HG03354 (cell line): ENCODE measurements around the gene EGLN3.
"Not testable (repeated sequence)": the region's sequence is repeated elsewhere in the genome, so short reads cannot be mapped to it uniquely, and the experiment has no call there.

Source experiments
- ATAC-seq: cut with Tn5 transposase; IDR thresholded peaks from one replicate; pipeline ENCODE4 v1.9.1; 2021; ENCODE audit warnings: mild to moderate bottlenecking; ENCODE audit not compliant: unreplicated experiment, poor library complexity, severe bottlenecking

Gene EGLN3

DNA sequence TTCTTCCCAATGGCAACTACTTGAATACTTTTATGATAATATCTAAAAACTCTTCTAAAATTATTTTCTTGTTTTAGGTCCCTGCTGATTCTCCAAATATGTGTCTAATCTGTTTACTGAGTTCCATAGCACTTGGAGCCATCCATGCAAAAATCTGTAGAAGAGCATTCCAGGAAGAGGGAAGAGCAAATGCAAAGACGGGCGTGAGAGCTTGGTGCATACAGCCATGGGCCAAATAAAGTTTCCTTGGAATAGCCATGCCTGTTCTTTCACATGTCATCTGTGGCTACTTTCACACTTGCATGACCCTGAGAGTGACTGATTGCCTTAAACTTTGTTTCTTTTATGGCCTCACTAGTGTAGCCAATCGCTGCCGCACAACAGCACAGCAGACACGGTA, 13.0 kb upstream of the EGLN3 start:
- no peak for ATAC-seq

DNA sequence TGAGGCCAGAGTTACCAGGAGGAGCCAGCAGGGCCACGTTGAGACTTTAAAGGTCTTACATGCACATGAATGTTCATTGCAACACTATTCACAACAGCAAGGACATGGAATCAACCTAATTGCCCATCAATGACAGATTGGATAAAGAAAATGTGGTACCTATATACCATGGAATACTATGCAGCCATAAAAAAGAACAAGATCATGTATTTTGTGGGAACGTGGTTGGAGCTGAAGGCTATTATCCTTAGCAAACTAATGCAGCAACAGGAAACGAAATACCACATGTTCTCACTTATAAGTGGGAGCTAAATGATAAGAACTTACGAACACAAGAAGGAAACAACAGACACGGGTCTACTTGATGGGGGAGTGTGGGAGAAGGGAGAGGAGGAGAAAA, 11.6 kb upstream of the EGLN3 start:
- ATAC-seq, result not testable (repeated sequence)

DNA sequence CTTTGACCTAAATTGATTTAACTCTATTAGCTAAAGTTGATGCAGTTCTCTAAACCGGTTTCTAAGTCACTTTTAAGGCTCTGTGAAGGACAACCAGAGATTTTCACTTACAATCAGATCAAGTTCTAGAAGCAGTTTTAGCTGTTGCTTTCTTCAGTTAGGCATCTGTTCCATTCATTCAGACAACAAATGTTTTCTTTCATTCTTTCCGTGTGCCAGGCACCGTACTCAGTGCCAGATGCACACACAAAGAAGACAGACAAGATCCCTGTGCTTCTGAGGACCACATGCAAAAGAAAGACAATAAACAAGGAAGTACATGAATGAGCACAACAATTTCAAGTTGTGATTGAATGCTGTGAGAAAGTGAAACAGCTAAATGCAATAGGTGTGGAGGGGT, 11.1 kb upstream of the EGLN3 start:
- no peak for ATAC-seq

DNA sequence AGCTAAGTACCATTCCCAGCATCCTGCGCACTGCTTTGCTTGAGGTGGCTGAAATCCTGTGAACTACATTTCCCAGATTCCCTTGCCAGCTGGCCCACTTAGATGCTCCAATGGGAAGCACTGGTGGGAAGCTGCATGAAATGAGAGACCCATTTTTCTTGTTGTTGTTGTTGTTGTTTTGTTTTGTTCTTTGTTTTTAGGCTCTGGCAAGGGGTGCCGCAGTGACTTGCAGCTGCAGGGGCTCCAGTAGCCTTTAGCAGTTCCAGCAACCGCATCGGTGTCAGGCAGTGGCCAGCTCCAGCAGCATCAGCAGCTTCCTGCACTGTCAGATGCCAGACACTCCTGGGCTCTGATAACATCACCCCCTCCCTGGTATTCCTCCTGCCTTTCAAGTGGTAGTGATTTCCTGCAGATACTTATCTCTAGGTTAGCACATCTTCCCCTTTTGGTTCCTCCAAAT, 8.8 kb upstream of the EGLN3 start:
- no peak for ATAC-seq

DNA sequence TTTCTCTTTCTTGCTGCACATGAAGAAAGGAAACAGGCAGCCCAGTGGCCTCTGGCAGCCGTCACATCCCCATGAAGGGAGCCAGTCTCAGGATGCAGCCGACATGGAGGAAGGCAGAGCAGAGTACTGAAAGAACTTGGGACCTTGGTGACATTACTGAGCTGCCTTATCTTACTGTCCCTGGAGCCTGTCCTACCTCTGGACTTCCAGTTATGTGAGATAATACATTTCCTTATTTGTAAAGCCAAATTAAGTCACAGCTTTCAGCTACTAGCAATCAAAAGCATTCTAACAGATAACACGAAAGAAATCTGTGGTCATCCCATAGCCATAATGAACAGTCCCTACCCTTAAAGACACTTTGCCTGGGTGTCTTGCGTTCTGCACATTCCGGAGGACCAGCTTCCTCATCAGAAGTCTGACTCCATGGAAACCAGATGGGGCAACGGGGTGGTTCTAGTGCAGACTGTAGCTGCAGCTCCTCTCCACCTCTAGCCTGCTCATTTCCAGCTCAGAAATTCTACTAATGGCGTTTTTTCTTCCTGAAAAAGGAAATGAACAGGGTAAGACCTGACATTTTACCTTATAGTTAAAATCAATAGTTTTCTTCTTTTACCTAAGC, 7.8 kb upstream of the EGLN3 start:
- ATAC-seq, result no peak

DNA sequence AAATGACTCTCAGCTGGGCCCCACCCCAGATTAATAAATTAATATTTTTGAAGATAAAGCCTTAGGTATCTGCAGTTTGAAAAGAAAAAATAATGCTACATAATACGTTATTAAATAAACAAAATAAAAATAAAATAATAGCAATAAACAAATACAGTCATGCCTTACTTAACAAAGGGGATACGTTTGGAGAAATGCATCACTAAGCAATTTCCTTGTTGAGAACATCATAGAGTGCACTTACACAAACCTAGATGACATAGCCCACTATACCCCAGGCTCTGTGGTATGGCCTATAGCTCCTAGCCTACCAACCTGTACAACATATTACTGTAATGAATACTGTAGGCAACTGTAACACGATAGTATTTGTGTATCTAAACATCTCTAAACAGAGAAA, 7.1 kb upstream of the EGLN3 start:
- no peak for ATAC-seq

DNA sequence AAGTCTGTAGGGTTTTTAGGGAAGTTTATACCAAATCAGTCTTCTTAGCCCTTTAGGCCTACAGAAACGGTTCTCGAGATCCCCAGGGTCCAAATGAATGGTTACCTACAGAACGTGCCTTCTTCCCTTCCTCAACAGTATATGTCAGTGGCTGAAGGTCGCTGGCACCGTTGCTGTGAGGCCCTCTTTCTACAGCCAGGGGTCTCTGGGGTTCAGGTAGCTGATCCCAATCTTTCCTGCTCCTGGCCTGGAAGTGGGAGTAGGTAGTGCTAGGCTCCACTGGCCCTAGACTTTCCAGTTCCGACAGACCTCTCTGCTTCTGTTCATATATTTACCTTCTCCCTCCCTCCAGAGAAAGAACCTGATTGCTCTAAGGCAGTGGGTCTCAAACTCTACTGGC, 6.4 kb upstream of the EGLN3 start:
- ATAC-seq, result no peak

DNA sequence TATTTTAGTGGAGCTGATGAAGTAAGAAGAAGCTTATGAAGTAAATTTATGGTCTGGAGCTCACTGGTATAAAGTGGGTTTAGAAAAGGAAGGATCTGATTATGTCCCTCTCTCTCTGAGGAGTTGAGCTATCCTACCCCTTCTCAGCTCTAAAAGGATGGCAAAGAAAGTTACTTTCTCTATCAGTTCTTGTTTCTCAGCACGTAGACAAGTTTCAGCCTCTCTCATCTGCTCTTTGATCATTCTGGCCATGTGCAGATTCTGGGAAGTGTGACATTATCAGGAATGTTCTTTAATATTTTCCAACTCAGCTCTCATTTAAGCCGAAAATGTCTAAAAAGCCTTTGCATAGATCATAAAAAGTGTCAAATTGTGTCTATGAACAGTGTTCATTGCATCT, 5.8 kb upstream of the EGLN3 start:
- ATAC-seq, result no peak

DNA sequence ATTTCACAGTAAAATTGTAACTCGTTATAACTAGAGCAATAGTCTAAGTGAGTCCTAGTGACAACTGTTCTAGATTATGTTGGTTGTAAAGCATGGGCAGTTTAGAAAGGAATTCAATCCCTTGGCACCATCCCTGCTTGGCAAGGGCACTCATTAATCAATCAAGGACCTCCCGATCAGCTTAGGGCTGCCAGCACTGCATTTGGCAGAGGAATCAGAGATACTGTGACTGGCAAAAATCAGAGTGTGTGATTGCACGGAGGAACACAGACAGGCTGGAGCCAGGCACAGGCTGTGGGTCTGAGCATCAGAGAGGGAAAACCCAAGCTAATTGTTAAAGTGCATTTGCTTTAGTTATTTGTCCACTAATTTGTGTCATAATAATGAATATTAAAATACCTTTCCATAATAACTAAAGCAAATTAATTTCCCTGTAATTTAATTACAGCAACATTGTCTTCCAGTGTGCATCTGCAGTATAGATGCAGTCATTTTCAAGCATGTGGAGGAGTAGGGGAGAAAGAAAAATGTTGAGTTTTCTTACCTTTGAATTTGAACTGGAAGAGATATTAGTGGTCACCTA, 3.2 kb upstream of the EGLN3 start:
- no peak for ATAC-seq

DNA sequence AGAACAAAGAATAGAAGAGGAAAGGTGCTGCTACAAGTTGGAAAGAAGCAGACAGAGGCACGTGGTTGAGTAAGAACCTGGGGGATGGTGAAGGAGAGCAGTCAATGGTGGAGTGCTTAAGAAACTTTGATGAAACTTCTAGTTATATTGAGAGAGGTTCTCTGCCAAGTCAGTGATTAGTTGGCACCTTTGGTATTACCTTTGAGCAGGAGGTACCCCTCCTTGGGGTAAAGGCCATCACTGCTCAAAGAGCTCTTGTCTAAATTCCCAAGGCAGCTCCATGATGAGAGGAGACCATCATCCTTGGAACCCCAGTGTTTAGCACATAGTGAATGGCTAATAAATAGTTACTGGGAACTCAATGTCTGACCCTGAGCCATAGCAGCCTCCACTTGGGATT, 1.7 kb upstream of the EGLN3 start:
- no peak for ATAC-seq

DNA sequence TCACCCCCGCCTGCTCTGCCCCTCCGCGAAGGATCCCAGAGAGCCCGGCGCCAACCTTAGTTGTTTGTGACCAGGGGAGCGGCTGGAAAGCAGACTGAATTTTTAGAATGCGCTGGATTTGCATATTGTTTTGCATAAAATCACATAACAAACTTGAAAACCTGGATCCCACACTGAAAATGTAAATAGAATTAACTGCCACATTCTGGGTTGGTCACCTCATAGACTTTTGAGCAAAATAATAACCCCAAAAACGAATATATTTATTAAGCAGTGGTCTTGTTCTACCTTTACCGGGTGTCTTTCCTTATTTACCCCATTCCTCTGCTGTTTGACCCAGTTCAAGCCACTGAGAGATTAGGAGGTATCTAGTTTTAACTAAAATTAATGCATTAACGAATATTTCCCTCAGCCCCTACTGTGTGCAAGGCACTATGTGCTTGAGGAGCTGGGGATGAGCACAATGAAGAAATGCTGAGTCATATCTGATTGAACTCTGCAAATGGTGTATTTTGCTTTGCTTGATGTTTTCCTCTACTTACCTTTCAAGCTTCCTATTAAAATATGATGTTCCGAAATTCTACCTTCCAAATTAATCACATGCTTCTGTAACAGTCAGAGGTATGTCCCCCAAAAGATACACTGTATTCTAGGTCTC, 438 bp upstream of the EGLN3 start:
- ATAC-seq, result no peak

DNA sequence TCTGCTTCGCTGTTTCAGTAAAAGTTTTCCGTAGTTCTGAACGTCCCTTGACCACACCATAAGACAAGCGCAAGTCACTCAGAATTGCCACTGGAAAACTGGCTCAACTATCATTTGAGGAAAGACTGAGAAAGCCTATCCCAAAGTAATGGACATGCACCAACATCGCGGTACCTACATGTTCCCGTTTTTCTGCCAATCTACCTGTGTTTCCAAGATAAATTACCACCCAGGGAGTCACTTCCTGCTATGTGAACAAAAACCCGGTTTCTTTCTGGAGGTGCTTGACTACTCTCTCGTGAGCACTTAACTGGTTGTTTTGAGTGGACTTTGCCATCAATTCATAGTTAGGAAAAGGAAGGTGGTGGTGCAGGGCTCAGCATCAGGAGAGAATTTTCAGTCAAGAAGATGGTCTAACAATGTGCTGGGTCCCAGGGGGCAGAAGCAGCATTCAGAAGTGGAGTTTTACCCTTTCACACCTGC, 1.4 kb downstream of the EGLN3 start:
- no peak for ATAC-seq

DNA sequence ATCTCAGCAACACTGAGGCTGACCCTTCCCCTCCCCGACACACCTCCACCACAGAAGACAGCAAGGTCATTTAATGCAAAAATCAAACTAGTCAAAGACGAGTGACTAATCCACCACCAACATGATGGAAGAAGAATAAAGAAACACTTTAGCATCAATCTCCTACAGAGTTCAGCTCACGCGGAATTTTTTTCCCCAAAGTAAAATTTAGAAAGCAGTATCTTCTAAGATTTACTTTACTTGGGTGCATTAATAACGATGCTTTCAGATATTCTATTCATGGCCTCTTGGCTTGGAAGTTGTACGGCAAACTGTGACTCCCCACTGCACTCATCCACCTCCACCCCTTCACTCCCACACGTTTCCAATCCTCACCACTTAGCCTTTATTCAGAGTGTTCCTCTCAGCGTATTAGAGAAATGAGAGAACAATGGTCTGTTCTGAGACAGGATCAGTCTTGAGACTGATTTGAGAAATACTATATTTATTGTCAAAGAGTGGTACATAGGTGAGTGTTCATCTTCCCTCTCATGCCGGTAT, 1.9 kb downstream of the EGLN3 start:
- no peak for ATAC-seq

DNA sequence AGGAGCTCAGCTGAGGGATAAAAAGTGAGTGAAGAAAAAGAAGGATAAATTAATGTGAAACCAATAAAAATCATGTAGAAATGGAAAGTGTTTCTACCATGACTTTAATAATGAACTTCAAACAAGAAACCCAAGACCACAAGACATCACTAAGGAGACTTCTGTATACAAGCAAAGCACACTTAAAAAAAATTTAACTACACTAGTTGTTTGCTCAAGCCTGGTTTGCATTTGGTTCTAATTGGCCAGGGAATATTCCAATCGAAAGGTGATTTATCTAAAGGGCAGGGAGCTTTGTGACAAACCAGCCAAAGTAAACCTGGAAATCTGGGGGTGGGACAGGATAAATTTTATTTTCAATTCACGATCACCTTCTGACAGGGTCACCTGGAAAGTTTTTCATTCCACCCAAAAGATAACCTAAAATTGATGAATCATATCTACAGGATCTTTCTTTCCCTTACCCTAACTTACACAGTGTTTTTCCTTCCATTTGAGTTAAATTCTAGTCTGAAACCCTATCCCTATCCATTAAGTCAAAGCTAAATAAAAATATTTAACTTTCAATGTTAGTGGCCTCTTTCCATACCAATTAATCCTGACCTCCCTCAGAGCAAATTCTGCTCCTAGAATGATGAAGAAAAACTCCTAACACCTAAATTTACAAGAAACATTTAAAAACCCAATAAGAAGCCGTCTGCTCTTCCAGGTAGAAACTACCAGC, 2.6 kb downstream of the EGLN3 start:
- no peak for ATAC-seq

DNA sequence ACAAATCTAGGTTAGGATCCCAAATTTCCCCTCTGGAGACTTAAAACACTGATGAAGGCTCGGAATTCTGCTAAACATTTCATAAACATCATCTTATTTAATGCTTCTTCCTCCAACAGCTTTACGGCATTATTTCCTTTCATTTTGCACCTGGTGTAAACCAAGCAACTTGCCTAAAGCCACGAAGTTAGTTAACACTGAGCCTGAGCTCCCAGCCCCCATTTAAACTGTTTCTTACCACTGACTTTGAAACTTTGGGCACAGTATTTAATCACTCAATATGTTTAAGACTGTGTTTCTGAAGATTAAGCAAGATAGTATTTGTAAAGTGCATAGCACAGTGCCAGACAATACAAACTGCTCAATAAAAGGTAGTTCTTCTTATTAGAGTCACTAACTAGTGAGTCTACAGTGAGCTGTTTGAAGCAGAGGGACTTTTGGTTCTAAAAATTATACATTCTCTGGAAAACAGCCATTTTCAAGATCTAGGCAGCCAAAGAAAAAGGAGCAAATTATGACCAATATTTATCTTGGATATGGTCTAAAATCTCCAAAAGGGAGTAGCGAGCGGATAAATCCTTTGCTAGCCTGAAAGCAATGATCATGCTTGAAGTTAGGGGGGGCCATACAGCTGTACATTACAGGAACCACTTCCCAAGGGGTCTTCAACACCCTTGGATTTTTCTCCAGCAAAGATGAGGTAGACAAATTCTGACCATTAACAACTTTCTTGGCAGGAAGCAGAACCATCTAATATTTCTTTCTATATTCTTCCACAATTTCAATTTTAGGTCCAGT, 4.0 kb downstream of the EGLN3 start:
- peak; percentile 19 for ATAC-seq

DNA sequence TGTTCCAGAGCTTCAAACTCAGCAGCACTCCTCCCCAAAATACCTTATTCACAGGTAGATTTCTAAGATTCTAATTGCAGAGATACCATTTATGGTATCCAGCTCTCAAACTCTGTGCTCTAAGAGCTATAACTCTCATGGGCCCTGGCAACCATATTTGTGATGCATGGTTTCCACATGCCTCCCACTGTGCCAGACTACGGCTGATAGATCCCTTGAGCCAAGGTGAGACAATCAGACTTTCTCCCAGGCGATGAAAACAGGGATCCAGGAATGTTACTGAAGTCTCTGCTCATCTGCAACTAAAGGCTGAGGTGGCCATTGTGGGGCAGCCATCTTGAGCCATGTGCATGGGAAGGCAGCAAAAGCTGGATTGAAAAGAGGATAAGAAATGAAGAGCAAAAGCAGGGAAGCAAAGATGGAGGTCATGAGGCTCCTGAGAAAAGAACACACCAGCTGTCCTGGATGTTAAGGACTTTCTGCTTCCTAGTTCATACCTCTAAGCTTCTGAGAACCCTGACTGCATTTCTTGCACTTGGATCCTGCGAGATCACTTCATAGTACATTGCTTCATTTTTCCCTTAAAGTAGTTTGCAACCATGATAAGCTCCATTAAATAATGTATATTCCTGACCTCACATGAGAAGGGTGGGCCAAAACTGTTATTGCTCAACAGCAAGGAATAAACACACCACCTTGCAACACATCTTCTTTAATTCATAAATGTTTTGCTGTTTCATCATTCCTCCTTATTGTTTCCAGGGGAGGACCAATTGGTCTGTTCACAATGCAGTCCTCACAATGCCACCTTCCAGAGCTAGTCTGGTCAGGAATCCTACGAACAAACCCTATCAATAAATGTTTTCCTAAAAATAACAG, 5.4 kb downstream of the EGLN3 start:
- ATAC-seq, result no peak

DNA sequence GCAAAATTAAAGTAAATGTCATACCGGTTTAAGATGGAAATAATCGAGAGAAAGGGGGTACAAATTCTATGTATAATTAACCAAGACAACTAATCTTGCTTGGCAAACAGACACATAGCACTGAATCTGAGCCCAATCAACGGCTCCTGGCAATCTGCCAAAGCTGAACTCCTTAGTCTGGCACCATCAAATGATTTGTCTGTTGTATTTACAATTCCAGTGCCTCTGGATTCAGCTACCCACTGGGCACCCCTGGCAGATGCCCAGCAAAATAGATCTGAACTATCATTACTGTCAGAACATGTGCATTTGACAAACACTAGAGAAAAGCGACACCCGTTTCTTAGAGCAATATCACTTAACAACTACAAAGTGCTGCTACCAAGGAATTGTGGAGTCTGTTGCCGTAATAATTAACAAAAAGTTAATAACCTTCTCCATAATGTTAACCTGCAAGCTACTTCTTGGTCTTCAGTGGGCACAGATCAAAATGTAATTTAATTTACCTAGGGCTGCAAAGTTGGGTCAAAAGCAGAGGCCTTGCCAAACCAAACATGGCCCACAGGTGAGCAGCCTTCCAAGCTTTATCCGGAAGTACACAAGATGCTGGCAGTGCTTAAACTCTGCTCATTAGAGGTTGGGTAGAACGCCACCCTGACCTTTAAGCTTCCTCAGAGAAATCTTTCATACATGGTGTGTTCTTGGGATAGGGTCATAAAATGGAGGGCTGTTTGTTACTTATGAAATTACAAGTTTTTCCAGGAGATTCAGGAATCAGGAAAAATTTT, 7.6 kb downstream of the EGLN3 start:
- ATAC-seq, result no peak

DNA sequence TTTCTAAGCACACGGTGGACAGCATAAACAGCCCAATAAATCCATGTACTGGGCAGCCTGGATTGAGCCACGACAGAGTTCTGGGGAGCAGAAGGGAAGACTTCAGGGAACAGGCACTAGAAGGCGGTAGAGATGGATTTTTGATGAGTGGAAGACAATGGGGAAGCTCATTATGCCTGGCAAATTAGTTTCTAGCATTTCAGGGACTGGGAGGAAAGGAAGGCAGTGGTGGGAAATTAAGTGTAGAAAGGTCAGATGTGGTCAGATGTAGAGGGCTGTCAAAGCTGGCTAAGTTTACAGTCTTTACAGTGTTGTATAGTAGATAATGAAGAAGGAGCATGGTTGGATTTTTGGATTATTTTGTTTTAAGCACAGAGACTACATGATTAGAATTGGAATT, 9.2 kb downstream of the EGLN3 start:
- ATAC-seq, result no peak
